AG09309 (cell line): ENCODE results near the gene GFPT2.
"Not testable (repeated sequence)": the region's sequence is repeated elsewhere in the genome, so short reads cannot be mapped to it uniquely, and the experiment has no call there.

Source experiments
- DNase-seq: peaks from one replicate; pipeline ENCODE4 v3.0.0-alpha.2; 2010; ENCODE audit warnings: low read depth
- H3K4me3 ChIP-seq: 2 replicates; pipeline ENCODE4 v1.5.1; 2011; ENCODE audit warnings: mild to moderate bottlenecking, low read depth, low read length, moderate library complexity; ENCODE audit not compliant: control insufficient read depth
- TF ChIP-seq, protein P1 (sequence below): IDR thresholded peaks from 2 replicates; pipeline ENCODE4 v1.5.1; 2011; ENCODE audit warnings: mild to moderate bottlenecking, low read depth, low read length, inconsistent platforms; ENCODE audit not compliant: insufficient read depth, control insufficient read depth; ENCODE audit errors: missing control alignments

Gene GFPT2

DNA sequence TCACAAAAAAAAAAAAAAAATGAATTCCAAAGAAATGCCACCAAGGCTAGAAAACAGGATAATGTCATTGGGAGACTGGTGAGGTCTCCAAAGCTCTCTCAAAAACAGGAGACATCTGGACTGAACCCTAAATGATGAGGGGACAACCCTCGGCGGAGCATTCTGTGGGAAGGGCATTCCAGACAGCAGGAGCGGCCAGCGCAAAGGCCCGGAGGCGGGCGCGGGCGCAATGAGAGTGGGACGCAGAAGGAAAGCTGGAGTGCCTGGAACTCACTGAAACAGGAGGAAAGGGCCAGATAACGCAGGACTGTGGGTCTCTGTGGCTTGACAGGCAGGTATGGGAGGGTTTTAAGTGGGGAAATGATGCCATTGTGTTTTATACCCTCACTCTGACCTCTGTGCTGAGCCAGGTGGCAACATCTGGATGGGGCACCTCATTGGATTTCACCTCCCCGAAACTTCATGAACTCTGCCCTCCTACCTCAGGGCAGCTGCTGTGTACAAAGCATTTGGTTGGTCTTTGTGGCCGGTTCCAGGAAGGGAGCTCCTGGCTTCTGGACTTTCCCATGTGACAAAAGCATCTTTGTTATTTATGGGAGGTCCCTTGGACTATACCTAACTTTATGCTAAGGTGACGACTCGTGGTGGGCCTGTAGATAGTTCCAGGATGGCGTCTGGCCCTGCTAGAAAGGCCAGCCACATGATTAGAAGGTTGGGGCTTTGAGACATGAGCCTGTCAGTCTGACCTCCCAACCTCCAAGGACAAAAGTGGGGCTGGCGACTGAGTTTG, 49.7 kb downstream of the GFPT2 start:
- no peak for DNase-seq
- TF ChIP-seq, protein P1, sequence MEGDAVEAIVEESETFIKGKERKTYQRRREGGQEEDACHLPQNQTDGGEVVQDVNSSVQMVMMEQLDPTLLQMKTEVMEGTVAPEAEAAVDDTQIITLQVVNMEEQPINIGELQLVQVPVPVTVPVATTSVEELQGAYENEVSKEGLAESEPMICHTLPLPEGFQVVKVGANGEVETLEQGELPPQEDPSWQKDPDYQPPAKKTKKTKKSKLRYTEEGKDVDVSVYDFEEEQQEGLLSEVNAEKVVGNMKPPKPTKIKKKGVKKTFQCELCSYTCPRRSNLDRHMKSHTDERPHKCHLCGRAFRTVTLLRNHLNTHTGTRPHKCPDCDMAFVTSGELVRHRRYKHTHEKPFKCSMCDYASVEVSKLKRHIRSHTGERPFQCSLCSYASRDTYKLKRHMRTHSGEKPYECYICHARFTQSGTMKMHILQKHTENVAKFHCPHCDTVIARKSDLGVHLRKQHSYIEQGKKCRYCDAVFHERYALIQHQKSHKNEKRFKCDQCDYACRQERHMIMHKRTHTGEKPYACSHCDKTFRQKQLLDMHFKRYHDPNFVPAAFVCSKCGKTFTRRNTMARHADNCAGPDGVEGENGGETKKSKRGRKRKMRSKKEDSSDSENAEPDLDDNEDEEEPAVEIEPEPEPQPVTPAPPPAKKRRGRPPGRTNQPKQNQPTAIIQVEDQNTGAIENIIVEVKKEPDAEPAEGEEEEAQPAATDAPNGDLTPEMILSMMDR, result no peak
- H3K4me3 ChIP-seq, result no peak overlapping the region

- no peak overlapping the region for H3K4me3 ChIP-seq
- TF ChIP-seq, protein P1, result no peak
- DNase-seq, result no peak
Measured at GRCh38 chr5:180302256-180302655, 50.9 kb downstream of the GFPT2 start.

DNA sequence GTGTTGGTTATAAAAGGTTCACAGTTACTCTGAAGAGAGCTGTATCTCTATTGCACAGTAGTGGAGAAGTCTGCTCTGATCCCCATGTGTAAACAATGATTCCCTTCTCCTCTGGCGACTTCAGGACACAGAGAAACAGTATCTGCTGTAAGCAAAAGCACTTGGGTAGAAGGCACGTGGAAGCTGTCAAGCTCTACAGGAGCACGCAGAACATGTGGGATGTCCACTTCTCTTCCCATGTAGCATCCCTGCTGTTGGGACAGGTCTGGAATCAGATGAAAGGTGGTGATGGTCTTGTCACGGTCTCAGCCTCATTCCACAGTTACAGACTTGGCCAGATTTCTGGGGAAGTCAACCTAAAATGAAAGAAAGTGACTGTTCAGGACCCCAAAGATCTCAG, 51.9 kb downstream of the GFPT2 start:
- H3K4me3 ChIP-seq, result no peak overlapping the region

DNA sequence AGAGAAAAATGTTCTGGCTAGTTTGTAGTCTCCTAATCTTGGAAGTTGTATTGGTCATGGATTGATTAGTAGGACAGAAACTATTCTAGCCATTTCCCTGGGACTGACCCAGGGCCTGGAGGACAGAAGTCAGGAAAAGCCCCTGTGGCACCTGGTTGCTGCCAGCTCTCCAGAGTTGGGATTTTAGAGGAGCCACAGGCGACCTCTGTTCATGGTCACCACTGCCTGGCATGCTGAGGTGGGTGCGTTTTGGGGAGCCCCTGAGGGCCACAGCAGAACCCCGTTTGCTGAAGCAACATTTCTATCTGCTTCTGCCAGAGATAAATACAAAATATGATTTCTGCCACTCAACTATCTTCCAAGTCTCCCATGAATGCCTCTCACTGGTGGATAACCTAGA, 53.6 kb downstream of the GFPT2 start:
- TF ChIP-seq, protein P1, result no peak
- no peak for DNase-seq
- no peak overlapping the region for H3K4me3 ChIP-seq

More for the DNA sequence above, 51.9 kb downstream of the GFPT2 start:
- TF ChIP-seq, protein P1, result no peak
- DNase-seq, result no peak

- not testable (repeated sequence) for DNase-seq, H3K4me3 ChIP-seq
Measured at GRCh38 chr5:180299014-180299413, 54.1 kb downstream of the GFPT2 start.

- TF ChIP-seq, protein P1, result no peak
- H3K4me3 ChIP-seq, result no peak overlapping the region
- no peak for DNase-seq
Measured at GRCh38 chr5:180297587-180298282, 55.4 kb downstream of the GFPT2 start.

GRCh38 chr5:180296771-180297170, 56.4 kb downstream of the GFPT2 start:
- TF ChIP-seq, protein P1, result no peak
- no peak for DNase-seq
- no peak overlapping the region for H3K4me3 ChIP-seq
